Activated CD4-positive, alpha-beta memory T cell treated with anti-CD3 and anti-CD28 coated beads for 36 hours (primary cell): ENCODE measurements around the gene HLTF. TPM values are rescaled to one million over a fixed set of nuclear protein-coding genes. Genes with fewer than 3 reads are reported as not detected.

Experiments used
- CTCF ChIA-PET: fragments of 350-600 bp; sonication (Branson Sonifier 250); formaldehyde crosslinking; loops from one replicate; lab custom pipeline; 2021; ENCODE audit warnings: antibody characterized with exemption, inconsistent platforms; lab: Charles Lee
- POLR2A ChIA-PET: fragments of 350-600 bp; sonication (Branson Sonifier 250); formaldehyde crosslinking; loops from one replicate; lab custom pipeline; 2021; ENCODE audit warnings: antibody characterized with exemption; lab: Charles Lee
- DNase-seq: peaks from one replicate; pipeline ENCODE4 v3.0.0-alpha.2; 2020
- H3K27ac Mint-ChIP-seq: one replicate; pipeline ENCODE4 v1.8.0; 2021; ENCODE audit warnings: mixed read lengths
- H3K27me3 Mint-ChIP-seq: one replicate; pipeline ENCODE4 v1.8.0; 2021; ENCODE audit warnings: mixed read lengths
- H3K36me3 Mint-ChIP-seq: one replicate; pipeline ENCODE4 v1.8.0; 2021; ENCODE audit warnings: mixed read lengths
- H3K4me1 Mint-ChIP-seq: one replicate; pipeline ENCODE4 v1.8.0; 2021; ENCODE audit warnings: low read depth, mixed read lengths
- H3K4me3 Mint-ChIP-seq: one replicate; pipeline ENCODE4 v1.8.0; 2021; ENCODE audit warnings: mild to moderate bottlenecking, mixed read lengths
- H3K9me3 Mint-ChIP-seq: one replicate; pipeline ENCODE4 v1.8.0; 2021; ENCODE audit warnings: mixed read lengths
- intact Hi-C: fragments of 100-400 bp; cut with micrococcal nuclease; formaldehyde crosslinking; loops from one replicate; pipeline ENCODE4 v1.15.1; 2023
- total RNA-seq, 2 experiments: library from RNA; stranded (reverse); gene quantifications; one replicate each; pipeline ENCODE4 v1.2.3, GENCODE V29; 2021

HLTF gene
- total RNA-seq, 2 experiments from 2014 or later: 22.3 to 25.1 TPM

GRCh38 chr3:148981273-148981672 lies 105.1 kb downstream of the HLTF start:
- CTCF ChIA-PET: no interaction called here
- POLR2A ChIA-PET: no interaction called here
- peaks cover 8% of the 10 kb centered on the region for H3K27me3 Mint-ChIP-seq

More at GRCh38 chr3:148981273-148981672, 105.1 kb downstream of the HLTF start:
- no peak for DNase-seq
- Mint-ChIP-seq H3K4me1 (no peaks in the 10 kb centered on the region), H3K4me3 (no peak overlapping the region), H3K27ac (no peak overlapping the region), H3K36me3 (no peaks in the 10 kb centered on the region), H3K9me3 (no peaks in the 10 kb centered on the region)
- intact Hi-C loops: no loop called here

Other genes starting within 250 kb of the HLTF start
- gene CPA3, start 221.2 kb downstream of the HLTF start, total RNA-seq: not detected
- 10 to 100 TPM; 21.5 to 22.1 TPM for gene GYG1, start 95.0 kb downstream of the HLTF start, total RNA-seq
- gene HPS3, start 43.1 kb upstream of the HLTF start, total RNA-seq: 10 to 100 TPM; 23.0 to 25.2 TPM
- not detected for gene CP, start 135.3 kb upstream of the HLTF start, total RNA-seq
- not detected for gene TM4SF18, start 247.1 kb upstream of the HLTF start, total RNA-seq